Left kidney (tissue), 2 donors: ENCODE results near the gene SAG. TPM values are rescaled to one million over a fixed set of nuclear protein-coding genes. Genes with fewer than 3 reads are reported as not detected.
A peak's percentile ranks its signal among the peaks of the same experiment; 100 is the strongest.

Experiments
- DNase-seq: peaks from one replicate; pipeline ENCODE4 v3.0.0-alpha.2; 2013
- polyA plus RNA-seq: library from polyadenylated mRNA; unstranded; fragments of 120-200 nt; gene quantifications from one replicate; pipeline ENCODE4 v1.2.1, GENCODE V29; 2013; ENCODE audit not compliant: insufficient read length

The SAG gene
- polyA plus RNA-seq, 1 donor, result 0.13 TPM

DNA sequence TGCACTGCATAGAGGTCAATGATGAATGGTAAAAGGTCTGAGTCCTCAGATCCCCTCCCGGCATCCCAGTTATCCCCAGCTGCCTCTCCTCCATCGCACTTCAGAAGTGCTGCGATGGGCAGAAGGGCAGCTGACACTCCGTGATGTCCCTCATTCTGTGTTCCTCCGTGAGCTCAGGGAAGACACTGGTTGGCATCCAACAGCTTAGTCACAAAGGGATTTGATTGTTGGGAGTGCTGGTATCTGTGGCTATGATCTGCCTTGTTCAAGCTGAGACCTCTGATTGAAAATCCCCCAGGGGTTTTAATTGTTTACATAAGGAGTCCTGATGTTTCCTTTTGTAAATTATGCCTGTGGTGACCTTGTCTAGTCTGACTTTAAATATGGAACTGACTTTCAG is 19.0 kb upstream of the SAG start:
- no peak for DNase-seq

DNA sequence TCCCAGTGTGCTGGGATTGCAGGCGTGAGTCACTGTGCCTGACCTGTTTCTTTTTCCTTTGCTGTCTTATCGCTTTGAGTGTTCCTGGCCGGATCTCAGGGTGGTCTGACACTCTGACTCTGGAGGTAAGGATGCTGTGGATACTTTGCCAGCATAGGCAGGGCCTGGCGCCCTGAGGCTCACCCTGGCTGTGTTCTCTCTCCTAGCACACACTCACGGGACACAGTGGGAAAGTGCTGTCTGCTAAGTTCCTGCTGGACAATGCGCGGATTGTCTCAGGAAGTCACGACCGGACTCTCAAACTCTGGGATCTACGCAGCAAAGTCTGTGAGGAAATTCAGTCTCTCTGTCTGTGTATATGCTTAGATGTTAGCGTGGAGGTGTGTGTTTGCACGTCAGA is 18.0 kb upstream of the SAG start:
- DNase-seq, result no peak

DNA sequence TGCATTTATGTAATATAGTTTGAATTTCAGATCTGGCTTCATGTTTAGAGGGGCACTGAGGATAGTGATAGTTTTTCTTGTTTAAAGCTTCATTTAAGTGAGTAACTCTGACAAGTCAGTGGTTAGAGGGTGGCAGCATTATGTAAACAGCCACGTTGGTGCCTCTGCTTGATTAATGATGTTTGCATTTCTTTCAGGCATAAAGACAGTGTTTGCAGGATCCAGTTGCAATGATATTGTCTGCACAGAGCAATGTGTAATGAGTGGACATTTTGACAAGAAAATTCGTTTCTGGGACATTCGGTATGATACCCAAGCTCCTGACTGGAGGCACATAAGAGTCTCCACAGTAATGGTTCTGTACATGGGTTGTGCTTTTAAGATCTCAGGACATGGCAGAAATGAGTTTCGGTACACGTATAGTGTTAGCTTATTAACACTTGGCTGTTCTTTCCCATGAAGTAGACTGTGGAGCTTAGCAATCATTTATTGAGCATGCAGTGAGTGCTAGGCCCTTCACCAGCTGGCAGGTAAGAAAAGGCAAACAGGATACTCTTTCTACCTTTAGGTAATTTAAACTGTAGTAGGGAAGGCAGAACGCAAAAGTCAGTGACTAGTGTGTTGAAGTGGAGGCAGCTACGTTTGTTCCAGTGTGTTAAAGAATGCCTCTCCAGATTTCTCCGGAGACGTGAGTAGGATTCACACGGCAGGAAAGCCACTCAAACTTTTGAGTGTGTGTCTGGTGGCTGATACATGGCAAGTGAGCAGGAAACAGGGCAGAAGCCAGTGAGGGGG is 17.4 kb upstream of the SAG start:
- no peak for DNase-seq

DNA sequence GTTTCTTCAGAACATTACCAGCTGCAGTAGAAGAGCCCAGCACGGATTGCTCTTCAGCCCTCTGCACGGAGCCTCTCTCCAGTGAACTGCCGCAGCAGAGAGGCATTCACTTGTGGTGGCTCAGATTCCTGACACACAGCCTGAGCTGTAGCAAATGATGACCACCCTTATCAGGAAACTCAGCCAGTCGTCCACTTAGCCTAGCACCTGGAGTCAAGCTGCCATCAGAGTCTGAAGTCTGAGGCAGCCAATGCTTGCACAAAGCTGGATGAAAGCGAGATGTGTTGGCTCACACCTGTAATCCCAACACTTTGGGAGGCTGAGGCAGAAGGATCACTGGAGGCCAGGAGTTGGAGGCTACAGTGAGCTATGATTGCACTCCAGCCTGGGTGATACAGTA is 11.7 kb upstream of the SAG start:
- no peak for DNase-seq

DNA sequence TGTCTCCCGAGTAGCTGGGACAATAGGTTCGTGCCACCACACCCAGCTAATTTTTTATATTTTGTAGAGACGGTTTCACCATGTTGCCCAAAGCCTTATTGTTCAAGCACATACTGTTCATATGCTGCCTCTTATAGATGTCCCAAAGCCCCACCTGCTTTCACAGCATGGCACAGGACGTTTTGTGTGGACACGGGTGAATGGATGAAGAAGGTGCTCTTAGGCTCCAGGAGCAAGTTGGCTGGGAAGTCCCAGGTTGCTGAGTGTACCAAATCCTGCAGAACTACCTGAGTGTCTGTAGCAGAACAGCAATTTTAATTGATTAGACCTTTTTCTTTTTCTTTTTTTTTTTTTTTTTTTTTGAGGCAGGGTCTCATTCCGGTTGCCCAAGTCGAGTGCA is 10.5 kb upstream of the SAG start:
- no peak for DNase-seq

DNA sequence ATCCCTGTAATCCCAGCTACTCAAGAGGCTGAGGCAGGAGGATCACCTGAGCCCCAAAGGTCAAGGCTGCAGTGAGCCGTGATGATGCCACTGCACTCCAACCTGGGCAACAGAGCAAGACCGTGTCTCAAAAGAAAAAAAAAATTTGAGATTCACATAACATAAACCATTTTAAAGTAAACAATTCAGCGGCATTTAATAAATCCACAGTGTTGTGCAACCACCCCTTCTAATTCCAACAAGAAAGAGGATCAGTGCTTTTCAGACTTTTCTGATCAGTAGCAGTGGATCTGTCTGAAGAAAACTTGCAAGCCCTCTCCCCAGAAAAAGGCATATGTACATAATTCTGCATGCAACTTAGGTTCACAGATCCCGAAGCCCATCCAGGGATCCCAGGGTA is 7.2 kb upstream of the SAG start:
- DNase-seq, result no peak

DNA sequence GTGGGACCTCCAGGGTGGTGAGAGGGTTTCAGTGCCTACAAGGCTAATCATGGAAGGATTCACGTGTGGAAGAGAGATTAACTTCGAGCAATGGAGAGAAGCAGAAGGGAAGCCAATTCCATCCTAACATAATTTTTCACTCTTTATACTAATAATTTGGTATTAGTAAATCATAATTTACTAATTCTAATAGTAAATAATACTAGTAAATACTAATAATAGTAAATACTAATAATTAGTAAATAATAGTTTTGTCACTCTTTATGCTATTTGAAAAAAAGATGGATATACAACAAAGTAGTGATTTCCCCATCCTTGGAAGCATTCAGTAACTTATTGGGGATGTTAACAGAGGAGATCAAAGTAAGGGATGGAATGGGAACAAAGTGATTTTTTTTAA is 6.4 kb upstream of the SAG start:
- no peak for DNase-seq

DNA sequence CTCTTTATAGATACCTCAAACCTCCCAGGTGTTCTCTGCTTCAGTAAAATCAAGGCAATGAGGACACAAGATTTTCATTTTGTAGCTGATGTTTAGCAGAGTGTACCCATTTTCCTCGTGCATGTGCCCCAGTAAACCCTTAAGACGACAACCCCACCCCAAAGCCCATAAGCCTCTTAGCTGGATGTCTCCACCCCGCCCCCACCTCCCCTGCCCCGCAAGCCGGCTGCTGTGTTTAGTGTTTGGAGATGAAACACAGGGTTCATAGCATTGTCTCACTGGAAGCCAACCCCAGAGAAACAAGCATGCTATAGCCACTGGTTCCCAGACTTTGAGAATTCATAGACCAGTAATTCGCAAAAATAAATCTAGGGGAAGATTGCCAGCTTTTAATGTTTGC is 5.8 kb upstream of the SAG start:
- no peak for DNase-seq

DNA sequence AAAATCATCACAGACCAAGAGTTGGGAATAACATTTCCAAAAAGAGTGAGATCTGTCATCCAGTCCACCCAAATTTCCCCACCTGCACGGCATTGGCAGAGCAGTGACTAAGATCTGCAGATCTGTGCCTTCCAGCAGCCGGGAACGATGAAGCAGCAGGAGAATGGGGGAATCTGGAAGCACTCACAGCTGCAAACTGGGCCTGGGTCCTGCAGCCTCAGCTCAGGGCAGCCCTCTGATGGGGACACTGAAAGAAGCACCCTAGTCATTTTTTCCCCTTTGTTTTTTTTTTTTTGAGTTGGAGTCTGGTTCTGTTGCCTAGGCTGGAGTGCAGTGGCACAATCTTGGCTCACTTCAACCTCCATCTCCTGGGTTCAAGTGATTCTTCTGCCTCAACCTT is 4.4 kb upstream of the SAG start:
- DNase-seq, result no peak

DNA sequence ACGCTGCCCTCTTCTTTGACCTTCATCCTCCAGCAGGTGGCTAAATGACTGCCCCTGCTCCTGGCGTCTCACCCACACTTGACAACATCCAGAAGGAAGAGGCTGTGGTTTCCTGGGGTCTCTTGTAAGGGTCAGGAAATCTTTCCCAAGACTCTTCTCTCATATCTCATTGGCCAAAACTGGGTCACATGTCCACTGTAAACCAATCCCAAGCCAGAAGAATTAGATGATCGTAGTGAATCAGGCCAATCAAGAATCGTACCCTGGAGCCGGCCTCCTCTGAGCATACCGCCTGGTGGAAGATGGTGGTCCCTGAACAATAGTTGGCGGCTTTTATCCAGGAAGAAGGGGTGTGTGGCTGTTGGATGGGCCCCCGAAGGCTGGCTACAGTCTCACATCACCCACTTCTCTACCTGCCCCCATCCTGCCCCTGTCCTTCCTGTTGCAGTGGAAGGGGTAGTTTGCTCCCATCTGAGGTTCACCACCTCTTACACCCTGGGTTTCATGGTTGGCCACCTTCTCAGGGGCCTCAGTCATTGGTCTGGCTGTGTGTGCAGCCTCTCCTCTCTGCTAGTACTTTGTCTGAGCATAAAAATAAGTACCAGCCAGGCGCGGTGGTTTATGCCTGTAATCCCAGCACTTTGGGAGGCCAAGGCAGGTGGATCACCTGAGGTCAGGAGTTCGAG is 3.8 kb downstream of the SAG start:
- DNase-seq, result no peak

DNA sequence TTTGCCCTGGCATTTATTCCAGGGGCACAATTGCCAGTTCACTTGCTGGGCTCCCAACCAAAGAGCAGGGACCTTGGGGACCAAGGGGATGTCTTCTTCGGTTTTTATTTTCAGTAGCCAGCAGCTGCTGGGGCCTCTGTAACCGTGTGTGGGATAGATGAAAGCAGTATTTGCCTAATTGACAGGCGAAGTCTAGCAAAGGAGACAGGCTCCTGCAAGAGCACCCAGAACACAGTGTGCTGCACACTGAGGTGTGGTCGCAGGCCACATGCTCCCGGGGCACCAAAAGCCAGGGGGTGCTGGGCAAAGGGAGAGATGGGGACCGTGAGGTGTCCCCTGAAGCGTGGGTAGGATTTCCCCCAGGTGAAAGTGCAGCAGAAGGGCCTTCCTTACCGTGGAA is 5.3 kb downstream of the SAG start:
- DNase-seq, result no peak

DNA sequence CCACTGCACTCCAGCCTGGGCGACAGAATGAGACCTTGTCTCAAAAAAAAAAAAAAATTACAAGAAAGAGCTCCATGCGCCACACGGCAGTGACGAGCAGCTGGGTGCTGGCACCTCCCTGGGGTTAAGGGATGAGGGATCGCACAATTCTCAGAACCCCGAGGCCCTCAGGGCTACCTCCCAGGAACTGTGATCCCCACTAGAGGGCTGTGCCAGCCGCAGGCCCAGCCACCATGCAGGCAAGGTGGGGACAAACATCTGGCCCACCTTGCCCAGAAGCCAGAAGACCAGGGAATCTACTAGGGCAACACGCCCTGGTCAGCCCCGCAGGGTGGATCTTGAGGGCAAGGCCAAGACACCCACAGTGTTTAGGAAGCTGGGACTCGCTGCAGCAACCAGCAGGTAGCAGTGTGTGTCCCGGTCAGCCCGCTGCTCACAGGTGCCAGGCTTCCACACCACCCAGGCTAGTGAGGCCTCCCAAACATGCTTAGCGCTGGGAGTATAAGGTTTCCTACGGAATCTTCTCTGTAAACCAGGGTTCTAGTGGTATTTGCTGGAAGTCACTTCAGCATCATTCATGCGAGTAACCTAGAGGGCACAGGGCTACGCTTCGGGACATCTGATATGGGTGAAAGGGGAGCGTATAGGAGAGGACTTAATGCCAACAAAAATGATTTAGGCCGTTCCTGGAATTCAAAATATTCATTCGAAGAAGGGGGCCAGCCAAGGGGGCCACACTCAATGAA is 6.7 kb downstream of the SAG start:
- peak; percentile 7 for DNase-seq

DNA sequence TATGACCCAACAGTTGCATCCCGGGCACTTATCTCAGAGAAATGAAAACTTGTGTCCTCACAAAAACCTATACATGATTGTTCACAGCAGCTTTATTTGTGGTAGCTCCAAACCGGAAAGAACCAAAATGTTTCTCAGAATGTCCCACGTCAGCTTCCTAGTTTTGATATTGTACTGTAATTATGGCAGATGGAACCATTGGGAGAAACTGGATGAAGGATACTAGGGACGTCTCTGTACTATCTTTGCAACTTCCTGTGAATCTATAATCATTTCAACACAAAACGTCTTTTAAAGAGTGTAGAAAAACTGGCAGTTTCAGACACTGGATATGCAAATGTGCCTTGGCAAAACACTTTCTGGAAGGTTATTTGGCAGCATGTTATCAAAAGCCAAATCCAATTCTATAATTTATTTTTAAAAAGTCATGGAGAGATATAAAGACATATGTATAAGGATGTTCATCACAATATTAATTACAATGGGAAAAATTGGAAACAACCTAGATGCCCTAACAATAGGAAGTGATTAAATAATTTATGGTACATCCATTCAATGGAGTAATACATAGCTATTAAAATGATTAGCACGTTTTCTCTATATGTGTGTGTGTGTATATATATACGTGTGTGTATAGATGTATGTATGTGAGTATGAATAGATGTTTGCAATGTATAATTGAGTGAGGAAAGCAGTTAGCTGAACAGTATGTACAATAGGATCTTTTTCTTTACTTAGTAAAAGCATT is 9.8 kb downstream of the SAG start:
- DNase-seq, result no peak

DNA sequence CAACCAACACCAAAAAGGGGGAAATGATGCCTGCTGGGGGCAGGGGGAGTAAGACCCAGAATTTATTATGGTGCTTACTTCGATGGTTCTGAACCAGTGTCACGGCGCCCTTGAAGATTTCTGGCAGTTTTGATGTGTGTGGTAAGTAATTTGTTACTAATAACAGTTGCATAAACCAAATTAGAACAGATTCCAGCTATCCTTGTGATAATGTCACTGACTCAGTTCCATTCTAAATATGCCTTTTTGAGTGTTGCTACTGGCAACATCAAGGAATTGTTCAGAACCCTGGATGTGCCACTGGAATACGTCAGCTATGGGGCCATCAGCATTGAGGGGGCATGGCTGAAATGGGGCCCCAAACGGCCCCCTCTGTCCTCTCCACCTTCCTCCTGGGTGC is 11.6 kb downstream of the SAG start:
- DNase-seq, result no peak

DNA sequence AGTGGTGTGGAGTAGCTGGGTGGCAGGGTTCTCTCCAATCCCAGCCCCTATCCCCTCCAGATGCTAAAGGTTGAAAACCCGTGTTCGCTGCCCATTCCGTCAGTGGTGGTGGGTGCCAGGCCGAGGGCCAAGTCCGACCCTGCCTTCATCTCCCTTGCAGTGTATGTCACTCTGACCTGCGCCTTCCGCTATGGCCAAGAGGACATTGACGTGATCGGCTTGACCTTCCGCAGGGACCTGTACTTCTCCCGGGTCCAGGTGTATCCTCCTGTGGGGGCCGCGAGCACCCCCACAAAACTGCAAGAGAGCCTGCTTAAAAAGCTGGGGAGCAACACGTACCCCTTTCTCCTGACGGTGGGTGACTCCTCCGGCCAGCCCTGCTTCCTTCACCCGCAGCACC is 12.9 kb downstream of the SAG start:
- DNase-seq, result no peak

DNA sequence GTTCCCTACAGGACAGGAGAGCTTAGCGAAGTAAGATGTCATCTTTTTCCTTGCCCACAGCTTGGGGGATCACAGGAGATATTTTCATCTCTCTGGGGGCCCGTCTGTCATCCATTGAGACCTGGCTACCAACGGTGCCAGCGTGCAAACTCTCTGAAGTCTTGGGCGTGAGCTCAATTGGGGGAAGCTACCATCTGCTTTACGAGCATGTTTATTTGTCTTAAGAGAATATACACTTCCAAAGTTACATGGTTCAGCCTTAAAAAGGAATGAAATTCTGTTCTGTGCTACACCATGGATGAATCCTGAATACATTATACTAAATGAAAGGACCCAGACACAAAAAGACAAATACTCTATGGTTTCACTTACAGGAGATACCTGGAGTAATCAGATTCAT is 13.6 kb downstream of the SAG start:
- DNase-seq, result no peak

DNA sequence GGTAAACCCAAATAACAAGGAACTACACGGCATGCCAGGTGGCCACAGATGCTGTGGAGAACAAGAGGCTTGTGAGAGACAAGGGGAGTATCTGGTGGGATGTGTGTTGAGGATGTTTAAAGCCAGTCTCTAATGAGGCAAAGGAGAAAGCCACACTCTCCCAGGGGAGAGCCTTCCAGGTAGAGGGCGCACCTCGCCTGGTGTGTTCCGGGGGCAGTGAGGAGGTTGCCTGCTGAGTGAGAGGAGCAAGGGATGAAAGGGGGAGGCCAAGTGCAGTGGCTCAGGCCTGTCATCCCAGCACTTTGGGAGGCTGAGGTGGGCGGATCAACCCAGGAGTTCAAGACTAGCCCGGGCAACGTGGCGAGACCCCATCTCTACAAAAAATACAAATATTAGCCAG is 16.2 kb downstream of the SAG start:
- DNase-seq, result no peak

DNA sequence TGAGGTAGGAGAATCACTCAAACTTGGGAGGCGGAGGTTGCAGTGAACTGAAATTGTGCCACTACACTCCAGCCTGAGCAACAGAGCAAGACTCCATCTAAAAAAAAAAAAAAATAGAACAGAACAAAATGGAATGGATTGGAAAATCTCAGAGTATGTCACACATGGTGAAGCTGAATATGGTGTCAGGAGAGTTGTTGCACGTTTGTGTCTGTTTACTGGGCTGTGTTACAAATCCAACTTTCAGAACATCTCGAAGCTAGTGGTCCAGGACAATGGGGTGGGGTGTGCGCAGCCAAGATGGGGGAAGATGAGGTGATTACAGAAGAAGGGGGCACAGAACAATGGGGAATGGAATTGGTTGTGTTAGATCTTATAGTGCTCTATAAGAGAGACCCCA is 17.6 kb downstream of the SAG start:
- DNase-seq, result no peak

DNA sequence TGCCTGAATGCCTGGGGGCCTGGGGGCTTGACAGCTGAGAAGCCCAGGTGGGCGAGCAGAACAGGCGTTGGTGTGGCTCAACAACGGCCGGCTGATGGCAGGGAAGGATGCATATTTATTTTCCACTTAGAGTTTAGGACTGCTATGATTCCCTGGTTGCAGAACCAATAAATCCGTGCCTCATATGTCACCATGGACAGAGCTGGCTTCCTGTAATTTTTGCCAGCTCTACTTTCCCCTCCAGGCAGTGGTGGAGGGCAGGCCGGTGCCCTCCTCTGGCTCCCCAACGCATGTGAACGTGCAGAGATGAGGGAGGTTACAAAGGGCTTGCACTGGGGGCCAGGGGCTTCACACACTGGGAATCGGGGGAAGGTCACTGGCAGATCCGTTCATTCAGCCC is 18.2 kb downstream of the SAG start:
- DNase-seq, result no peak

DNA sequence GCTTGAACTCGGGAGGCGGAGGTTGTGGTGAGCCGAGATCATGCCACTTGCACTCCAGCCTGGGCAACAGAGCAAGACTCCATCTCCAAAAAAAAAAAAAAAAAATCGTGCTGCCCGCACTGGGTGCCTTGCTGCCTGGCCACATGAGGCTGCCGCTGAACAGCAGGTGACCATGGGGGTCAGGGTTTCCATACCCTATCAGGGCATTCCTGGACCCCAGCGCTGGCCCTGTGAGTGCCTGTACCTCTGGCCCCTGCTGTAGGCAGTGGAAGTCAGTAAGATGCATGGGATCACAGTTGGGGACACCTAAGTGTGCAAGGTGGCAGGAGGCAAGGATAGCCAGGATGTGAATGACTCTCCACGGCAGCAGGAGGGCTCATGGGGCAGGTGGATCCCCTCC is 18.9 kb downstream of the SAG start:
- no peak for DNase-seq

DNA sequence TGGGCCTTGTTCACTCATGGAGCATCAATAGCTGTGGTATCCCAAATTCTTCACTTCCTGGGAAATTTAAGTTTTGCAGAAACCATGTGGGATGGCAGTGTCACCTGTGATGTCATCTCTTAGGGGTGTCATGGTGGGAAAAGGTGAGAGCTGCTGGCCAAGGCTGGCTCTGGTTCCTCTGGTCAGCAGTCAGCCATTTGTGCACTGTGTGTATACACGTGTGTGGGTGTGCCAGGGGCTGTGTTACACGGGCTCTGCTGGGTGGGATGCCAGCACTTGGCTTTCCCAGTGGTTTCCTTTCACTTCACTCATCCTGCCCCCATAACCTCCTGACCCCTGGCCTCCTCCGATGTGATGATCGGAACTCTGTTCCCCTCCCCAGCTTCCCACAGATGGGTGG is 21.3 kb downstream of the SAG start:
- DNase-seq, result no peak

DNA sequence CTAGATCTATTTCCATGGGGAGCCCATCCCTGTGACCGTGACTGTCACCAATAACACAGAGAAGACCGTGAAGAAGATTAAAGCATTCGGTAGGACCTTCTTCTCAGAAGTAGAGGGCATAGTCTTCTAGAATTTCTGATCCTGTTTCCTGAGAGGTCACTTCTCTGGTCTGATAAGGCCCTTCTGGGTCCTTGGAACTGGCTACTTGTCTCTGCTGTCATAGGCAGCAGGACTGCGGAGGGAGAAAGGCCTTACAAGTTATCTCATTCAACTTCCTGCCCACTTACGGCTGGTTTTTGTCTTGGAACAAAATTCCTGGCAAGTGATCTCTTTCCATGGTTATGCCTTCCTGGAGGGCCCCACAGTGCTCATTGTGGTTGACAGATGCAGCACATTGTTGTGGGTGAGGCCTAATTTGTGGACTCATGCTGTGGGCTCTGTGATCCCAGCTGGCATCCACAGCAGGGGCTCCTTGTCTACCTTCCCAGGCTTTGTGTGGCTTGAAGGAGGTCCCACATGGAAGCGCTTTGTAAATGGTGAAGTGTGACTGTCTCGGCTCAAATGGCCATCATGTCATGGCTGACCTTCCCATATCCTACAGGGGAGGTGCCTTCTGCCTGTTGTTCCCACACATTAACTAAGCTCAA is 22.0 kb downstream of the SAG start:
- no peak for DNase-seq
